ENCODE data around the gene PSMD7. TPM values are rescaled to one million over a fixed set of nuclear protein-coding genes. Genes with fewer than 3 reads are reported as not detected.

PSMD7 gene
- total RNA-seq, 1 donor from 2014 or later: 82.5 TPM

DNA sequence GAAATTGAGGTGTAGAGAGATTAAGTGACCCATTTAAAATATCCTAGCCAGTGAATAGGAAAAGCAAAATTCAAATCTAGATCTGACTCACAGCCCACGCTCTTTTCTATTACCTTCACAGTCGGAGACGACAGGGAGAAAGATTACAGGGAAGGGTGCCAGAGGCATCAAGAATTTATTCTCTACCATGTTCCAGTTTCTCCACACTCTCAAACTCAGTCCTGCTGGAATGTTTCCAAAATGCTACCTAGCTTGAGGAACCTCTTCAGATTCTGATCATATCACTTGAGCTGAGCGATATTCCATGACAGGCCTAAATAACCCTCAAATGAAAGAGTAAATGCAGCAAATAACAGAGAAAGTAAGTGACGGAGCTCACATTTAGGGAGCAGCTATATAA lies 5.4 kb upstream of the PSMD7 start:
- Mint-ChIP-seq H3K27me3 (ENCODE audit: unreplicated experiment) (no peaks in the 10 kb centered on the region), H3K36me3 (ENCODE audit: unreplicated experiment) (no peaks in the 10 kb centered on the region), H3K4me1 (ENCODE audit: unreplicated experiment) (peaks cover 9% of the 10 kb centered on the region), H3K9me3 (ENCODE audit: unreplicated experiment) (peaks cover 3% of the 10 kb centered on the region), H3K4me3 (ENCODE audit: unreplicated experiment) (no peak overlapping the region), H3K27ac (ENCODE audit: unreplicated experiment) (no peak overlapping the region)
- no peak for DNase-seq (ENCODE audit: extremely low spot score, unreplicated experiment)
- TF ChIP-seq, protein P1, sequence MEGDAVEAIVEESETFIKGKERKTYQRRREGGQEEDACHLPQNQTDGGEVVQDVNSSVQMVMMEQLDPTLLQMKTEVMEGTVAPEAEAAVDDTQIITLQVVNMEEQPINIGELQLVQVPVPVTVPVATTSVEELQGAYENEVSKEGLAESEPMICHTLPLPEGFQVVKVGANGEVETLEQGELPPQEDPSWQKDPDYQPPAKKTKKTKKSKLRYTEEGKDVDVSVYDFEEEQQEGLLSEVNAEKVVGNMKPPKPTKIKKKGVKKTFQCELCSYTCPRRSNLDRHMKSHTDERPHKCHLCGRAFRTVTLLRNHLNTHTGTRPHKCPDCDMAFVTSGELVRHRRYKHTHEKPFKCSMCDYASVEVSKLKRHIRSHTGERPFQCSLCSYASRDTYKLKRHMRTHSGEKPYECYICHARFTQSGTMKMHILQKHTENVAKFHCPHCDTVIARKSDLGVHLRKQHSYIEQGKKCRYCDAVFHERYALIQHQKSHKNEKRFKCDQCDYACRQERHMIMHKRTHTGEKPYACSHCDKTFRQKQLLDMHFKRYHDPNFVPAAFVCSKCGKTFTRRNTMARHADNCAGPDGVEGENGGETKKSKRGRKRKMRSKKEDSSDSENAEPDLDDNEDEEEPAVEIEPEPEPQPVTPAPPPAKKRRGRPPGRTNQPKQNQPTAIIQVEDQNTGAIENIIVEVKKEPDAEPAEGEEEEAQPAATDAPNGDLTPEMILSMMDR (IDR thresholded peaks at IDR 0.05): no peak

DNA sequence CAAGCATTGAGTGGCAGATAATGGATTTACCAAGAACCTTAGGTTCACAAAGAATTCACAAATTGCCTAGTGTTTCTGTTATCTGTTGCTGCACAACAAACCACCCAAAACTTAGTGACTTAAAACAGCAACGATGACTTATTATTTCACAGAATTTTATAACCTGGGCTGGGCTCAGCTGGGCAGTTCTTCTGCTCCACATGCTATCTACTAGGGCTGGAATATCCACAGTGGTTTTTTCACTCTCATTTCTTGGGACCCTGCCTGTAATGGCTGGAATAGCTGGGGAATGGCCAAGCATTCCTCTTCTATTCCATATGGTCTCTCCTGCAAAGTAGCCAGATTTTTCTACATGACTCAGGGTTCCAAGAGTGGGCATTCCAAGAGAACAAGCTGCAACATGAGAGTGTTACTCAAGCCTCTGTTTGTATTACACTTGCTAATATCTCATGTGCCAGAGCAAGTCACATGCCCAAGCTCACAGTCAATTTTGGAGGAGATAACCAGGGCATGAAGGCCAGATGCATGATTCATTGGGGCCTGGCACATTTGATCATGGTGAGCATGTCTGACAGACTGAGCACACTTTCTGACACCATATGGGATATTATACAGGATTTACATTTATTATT lies 4.9 kb upstream of the PSMD7 start:
- Mint-ChIP-seq H3K36me3 (ENCODE audit: unreplicated experiment) (no peaks in the 10 kb centered on the region), H3K27ac (ENCODE audit: unreplicated experiment) (no peak overlapping the region), H3K27me3 (ENCODE audit: unreplicated experiment) (no peaks in the 10 kb centered on the region), H3K4me3 (ENCODE audit: unreplicated experiment) (no peak overlapping the region), H3K9me3 (ENCODE audit: unreplicated experiment) (peaks cover 3% of the 10 kb centered on the region), H3K4me1 (ENCODE audit: unreplicated experiment) (peaks cover 10% of the 10 kb centered on the region)
- no peak for DNase-seq (ENCODE audit: extremely low spot score, unreplicated experiment)
- TF ChIP-seq, protein P1 (IDR thresholded peaks at IDR 0.05): no peak

DNA sequence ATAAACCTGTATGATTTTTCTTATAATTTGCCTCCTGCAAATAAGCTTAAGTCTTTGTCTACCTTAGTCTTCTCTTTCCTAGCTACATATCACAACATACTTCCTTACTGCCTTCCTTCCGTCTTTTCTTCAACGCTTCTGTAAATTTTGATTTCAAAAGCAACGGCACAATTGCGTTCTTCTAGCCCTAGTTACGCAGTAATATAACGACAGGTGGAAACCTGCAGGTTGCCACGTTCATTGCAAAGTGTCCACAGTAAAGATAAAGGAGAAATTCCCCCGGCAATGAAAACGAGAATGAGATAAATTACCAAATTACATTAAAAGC lies 546 bp upstream of the PSMD7 start:
- Mint-ChIP-seq H3K36me3 (ENCODE audit: unreplicated experiment) (peaks cover 14% of the 10 kb centered on the region), H3K27me3 (ENCODE audit: unreplicated experiment) (no peaks in the 10 kb centered on the region), H3K4me3 (ENCODE audit: unreplicated experiment) (peak overlapping the region; percentile 93), H3K27ac (ENCODE audit: unreplicated experiment) (peak overlapping the region; percentile 97), H3K9me3 (ENCODE audit: unreplicated experiment) (peaks cover 3% of the 10 kb centered on the region), H3K4me1 (ENCODE audit: unreplicated experiment) (peaks cover 25% of the 10 kb centered on the region)
- DNase-seq (ENCODE audit: extremely low spot score, unreplicated experiment): no peak
- TF ChIP-seq, protein P1 (IDR thresholded peaks at IDR 0.05): no peak

DNA sequence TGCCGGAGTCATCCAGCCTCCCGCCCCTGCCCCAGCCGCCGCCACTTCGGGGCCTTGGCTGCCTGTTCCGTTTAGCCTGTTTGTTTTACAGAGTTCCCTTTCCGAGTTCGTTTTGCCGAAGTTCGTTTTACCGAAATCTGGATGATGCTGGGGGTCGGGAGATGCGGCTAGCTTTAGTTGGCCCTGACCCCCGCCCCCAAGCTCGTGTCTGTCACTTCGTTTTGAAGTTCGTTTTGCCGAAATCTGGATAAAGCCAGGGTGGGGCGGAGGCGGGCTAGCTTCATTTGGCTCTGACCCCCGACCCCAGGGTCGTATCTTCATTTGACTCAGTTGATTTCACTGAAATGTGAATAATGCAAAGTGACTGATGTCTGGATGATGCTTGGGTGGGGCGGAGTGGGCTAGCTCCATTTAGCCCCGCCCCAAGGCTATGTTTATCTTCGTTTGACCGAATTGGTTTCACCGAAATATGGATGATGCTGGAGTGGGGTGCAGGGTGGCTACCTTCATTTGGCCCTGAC lies 591 bp downstream of the PSMD7 start:
- peak overlapping the region; percentile 97 for H3K27ac Mint-ChIP-seq (ENCODE audit: unreplicated experiment)
- peak overlapping the region; percentile 93 for H3K4me3 Mint-ChIP-seq (ENCODE audit: unreplicated experiment)
- peaks cover 25% of the 10 kb centered on the region for H3K4me1 Mint-ChIP-seq (ENCODE audit: unreplicated experiment)
- no peaks in the 10 kb centered on the region for H3K9me3 Mint-ChIP-seq (ENCODE audit: unreplicated experiment)
- peaks cover 25% of the 10 kb centered on the region for H3K36me3 Mint-ChIP-seq (ENCODE audit: unreplicated experiment)
- DNase-seq (ENCODE audit: extremely low spot score, unreplicated experiment): no peak
- TF ChIP-seq, protein P1 (IDR thresholded peaks at IDR 0.05): no peak
- H3K27me3 Mint-ChIP-seq (ENCODE audit: unreplicated experiment): no peaks in the 10 kb centered on the region

DNA sequence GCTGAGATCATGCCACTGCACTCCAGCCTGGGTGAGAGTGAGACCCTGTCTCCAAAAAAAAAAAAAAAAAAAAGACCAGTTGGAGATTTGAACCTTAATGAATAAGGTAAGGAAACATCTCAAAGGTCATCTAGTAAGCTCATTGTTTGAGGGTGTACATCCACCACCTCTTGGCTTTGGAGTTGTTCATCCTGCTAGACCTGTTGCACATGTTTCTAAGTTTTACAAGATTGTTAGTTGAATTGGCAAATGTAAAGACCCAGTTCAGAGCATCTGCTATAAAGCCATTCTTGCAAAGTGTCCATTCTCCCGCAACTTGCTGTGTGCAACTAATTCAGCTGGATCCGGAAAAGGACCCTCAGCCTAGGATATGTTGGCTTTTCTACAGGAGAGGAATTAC lies 1.5 kb downstream of the PSMD7 start:
- H3K4me3 Mint-ChIP-seq (ENCODE audit: unreplicated experiment): peak overlapping the region; percentile 93
- H3K36me3 Mint-ChIP-seq (ENCODE audit: unreplicated experiment): peaks cover 32% of the 10 kb centered on the region
- no peaks in the 10 kb centered on the region for H3K27me3 Mint-ChIP-seq (ENCODE audit: unreplicated experiment)
- peak overlapping the region; percentile 97 for H3K27ac Mint-ChIP-seq (ENCODE audit: unreplicated experiment)
- peaks cover 25% of the 10 kb centered on the region for H3K4me1 Mint-ChIP-seq (ENCODE audit: unreplicated experiment)
- DNase-seq (ENCODE audit: extremely low spot score, unreplicated experiment): no peak
- TF ChIP-seq, protein P1 (IDR thresholded peaks at IDR 0.05): no peak
- H3K9me3 Mint-ChIP-seq (ENCODE audit: unreplicated experiment): no peaks in the 10 kb centered on the region

All from osteocyte (in vitro differentiated cells).